Measurements from ENCODE around the gene SORCS3. TPM values are rescaled to one million over a fixed set of nuclear protein-coding genes. Genes with fewer than 3 reads are reported as not detected.

SORCS3 gene
- total RNA-seq, 2 donors from 2014 or later: 0.68 TPM; not detected in 1

DNA sequence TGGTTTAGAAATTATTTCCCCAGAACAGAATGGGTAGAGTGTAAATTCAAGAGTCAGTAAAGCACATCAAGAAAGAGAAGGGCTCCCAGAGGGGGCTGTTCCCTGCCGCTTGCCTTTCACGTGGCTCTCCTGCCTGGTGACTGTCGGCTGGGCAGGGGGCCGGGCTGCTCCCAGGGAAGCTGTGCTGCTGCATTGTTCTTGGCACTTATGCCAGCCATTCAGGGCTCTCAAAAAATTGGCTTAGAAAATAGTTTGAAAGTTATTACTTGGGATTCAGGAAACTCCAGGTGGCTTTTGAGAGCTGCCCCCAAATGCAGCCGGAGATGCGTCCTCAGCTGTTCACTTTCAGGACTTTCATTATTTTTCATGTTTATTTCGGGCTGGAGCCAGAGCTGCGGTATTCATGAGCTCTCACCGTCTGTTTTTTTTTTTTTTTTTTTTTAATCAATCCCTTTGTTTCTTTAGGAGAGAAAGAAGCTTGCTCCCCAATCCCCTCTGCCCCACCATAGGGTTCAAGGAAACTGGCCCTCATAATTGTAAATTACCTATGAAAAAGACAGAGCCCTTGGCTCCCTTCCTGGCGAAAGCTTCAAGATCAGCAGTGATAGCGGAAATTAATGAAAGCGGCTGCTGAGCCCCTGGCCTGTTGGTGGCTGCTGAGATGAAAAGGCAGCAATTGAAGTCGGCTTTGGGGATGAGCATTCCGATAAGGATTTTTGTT is 94.1 kb downstream of the SORCS3 start:
- Histone ChIP-seq H3K36me3 (ENCODE audit: control insufficient read depth, insufficient read depth, low read length) (no peaks in the 10 kb centered on the region), H3K27ac (ENCODE audit: low read depth, low read length) (no peak overlapping the region), H3K27me3 (ENCODE audit: control insufficient read depth, insufficient read depth, low read length, poor library complexity, severe bottlenecking) (no peaks in the 10 kb centered on the region), H3K4me1 (ENCODE audit: control insufficient read depth, insufficient read depth, low read length) (peaks cover 3% of the 10 kb centered on the region), H3K9me3 (ENCODE audit: control insufficient read depth, low read length) (no peaks in the 10 kb centered on the region), H3K9ac (ENCODE audit: extremely low read depth, low read length, poor library complexity, severe bottlenecking) (no peak overlapping the region), H3K4me3 (ENCODE audit: low read length) (no peak overlapping the region)
- 46 to 51% methylated on average over 5 to 11 of the region's 14 CpGs for WGBS, 2 experiments (ENCODE audit: insufficient coverage in 1 of 2, insufficient read length in 1 of 2)
- Mint-ChIP-seq H3K27me3 (ENCODE audit: insufficient read depth) (no peaks in the 10 kb centered on the region), H3K9me3 (no peaks in the 10 kb centered on the region), H3K4me3 (no peak overlapping the region), H3K27ac (no peak overlapping the region), H3K4me1 (peaks cover 31% of the 10 kb centered on the region), H3K36me3 (ENCODE audit: low read depth) (no peaks in the 10 kb centered on the region)
- no peak for TF ChIP-seq CTCF (conservative IDR thresholded peaks at IDR 0.05)
- DNase-seq: peak; percentile 86

GRCh38 chr10:104735757-104736391 is 94.8 kb downstream of the SORCS3 start:
- no peak overlapping the region for H3K4me3 Mint-ChIP-seq
- 67 to 73% methylated on average over 1 to 8 of the region's 10 CpGs for WGBS, 2 experiments (ENCODE audit: insufficient coverage in 1 of 2, insufficient read length in 1 of 2)
- no peak for DNase-seq
- H3K9me3 Mint-ChIP-seq: no peaks in the 10 kb centered on the region
- Histone ChIP-seq H3K27ac (ENCODE audit: low read depth, low read length) (no peak overlapping the region), H3K27me3 (ENCODE audit: control insufficient read depth, insufficient read depth, low read length, poor library complexity, severe bottlenecking) (no peaks in the 10 kb centered on the region), H3K9me3 (ENCODE audit: control insufficient read depth, low read length) (no peaks in the 10 kb centered on the region), H3K9ac (ENCODE audit: extremely low read depth, low read length, poor library complexity, severe bottlenecking) (no peak overlapping the region), H3K36me3 (ENCODE audit: control insufficient read depth, insufficient read depth, low read length) (no peaks in the 10 kb centered on the region), H3K4me1 (ENCODE audit: control insufficient read depth, insufficient read depth, low read length) (peaks cover 3% of the 10 kb centered on the region), H3K4me3 (ENCODE audit: low read length) (no peak overlapping the region)
- peaks cover 35% of the 10 kb centered on the region for H3K4me1 Mint-ChIP-seq
- no peaks in the 10 kb centered on the region for H3K27me3 Mint-ChIP-seq (ENCODE audit: insufficient read depth)
- H3K36me3 Mint-ChIP-seq (ENCODE audit: low read depth): no peaks in the 10 kb centered on the region
- H3K27ac Mint-ChIP-seq: no peak overlapping the region
- no peak for TF ChIP-seq CTCF (conservative IDR thresholded peaks at IDR 0.05)

- TF ChIP-seq CTCF (conservative IDR thresholded peaks at IDR 0.05): no peak
- Mint-ChIP-seq H3K9me3 (no peaks in the 10 kb centered on the region), H3K36me3 (ENCODE audit: low read depth) (no peaks in the 10 kb centered on the region), H3K27me3 (ENCODE audit: insufficient read depth) (no peaks in the 10 kb centered on the region), H3K4me1 (peaks cover 7% of the 10 kb centered on the region), H3K27ac (no peak overlapping the region), H3K4me3 (no peak overlapping the region)
- WGBS, 2 experiments (ENCODE audit: insufficient coverage in 1 of 2, insufficient read length in 1 of 2): 93 to 98% methylated on average over 3 of the region's 3 CpGs
- H3K9ac ChIP-seq (ENCODE audit: extremely low read depth, low read length, poor library complexity, severe bottlenecking): no peak overlapping the region
- H3K36me3 ChIP-seq (ENCODE audit: control insufficient read depth, insufficient read depth, low read length): no peaks in the 10 kb centered on the region
- H3K9me3 ChIP-seq (ENCODE audit: control insufficient read depth, low read length): no peaks in the 10 kb centered on the region
- H3K4me3 ChIP-seq (ENCODE audit: low read length): no peak overlapping the region
- no peaks in the 10 kb centered on the region for H3K27me3 ChIP-seq (ENCODE audit: control insufficient read depth, insufficient read depth, low read length, poor library complexity, severe bottlenecking)
- H3K27ac ChIP-seq (ENCODE audit: low read depth, low read length): no peak overlapping the region
- no peaks in the 10 kb centered on the region for H3K4me1 ChIP-seq (ENCODE audit: control insufficient read depth, insufficient read depth, low read length)
- DNase-seq: no peak
Measured at GRCh38 chr10:104741127-104741526, 100.0 kb downstream of the SORCS3 start.

Data from endodermal cell (in vitro differentiated cells).